Measurements from ENCODE around the gene TLK2.

Gene TLK2

DNA sequence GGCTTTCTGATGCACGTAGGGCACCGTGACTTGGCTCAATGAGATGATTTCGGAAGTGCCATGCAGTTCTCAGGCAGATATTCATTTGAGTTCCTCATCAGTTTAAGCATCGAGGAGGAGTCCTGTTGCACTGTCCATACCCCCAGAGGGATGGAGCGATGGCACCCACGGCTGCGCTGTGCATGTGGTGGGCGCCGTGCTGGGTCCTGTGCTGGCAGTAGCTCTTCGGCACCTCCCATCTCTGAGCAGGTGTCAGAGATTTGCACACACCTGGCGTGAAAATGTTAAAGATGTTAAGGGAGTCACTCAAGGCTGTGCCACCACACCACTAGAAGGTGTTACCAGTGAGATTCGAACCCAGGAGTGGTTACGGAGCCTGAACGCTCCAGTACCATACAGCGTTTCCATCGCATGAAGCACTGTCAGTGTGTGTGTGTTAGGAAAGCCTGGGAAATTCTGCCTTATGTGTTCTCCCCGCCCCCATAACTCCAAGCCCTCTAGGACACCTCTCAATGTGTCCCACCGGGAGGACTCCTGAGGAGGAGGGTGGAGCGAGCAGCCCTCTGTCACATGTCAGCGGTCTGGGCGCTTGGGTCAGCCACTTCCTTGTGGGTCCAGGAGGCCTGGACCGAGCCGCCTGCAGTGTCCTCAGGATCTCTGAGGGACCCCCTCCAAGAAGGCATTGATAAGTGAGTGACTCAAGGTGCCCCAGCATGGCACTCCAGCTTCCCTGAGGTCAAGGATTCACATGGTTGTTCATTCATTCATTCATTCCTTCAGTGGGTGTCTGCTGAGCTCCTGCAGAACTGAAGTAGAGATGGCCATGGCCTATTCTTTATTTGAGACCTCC is 152.7 kb downstream of the TLK2 start:
- no peaks in the 10 kb centered on the region for H3K9me3 Mint-ChIP-seq
- DNase-seq (ENCODE audit: low spot score in 2 of 2) (no peak), ATAC-seq (no peak)
- H3K4me3 Mint-ChIP-seq: no peak overlapping the region
- peaks cover 6% of the 10 kb centered on the region for H3K36me3 Mint-ChIP-seq
- no peak overlapping the region for H3K27ac Mint-ChIP-seq
- peaks cover 20% of the 10 kb centered on the region for H3K4me1 Mint-ChIP-seq

DNA sequence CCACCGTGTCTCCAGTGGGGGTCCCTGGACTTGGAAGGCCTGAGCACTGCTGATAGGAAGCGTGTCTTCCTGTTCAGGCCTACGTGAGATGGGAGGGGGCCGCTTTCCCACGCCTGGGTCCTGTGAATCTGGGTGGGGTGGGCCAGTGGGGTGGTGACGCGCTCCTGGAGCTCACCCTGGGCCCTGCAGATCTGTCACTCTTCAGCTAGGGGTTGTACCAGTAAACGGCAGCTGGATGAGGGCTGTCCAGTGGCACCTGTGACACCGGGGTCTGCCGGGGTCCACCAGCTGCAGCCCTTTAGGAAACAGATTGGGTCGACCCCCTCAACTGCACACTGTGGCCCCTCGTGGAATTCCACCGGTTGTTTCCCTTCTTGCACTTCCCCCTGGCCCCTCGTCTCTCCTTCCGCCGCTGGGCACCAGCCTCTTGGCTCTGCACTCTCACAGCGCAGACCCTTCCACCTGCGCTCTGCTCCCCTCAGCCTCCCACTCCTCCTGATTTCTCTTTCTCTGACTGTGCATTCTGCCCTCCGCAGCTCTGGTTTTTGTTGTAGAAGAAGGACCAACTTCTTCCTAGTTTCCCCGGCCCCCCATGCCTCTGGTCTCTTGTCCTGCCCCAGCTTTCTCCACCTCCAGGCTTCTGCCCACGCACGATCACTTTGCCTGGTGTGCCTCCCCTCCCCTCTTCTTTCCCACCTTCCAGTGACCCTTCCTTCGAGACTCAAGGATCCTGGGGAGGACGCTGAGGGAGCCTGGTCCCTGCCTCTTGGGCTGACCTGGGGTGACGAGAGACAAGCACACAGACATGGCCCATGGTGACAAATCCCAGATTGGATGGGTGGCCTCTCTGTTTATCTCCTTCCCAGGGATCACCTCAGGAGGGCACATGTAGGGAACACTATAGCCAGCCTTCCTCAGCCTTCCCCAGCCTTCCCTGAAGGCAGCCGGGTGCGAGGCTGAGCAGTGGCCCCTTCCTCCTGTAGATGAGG is 153.6 kb downstream of the TLK2 start:
- ATAC-seq (no peak), DNase-seq (ENCODE audit: low spot score in 2 of 2) (no peak)
- peaks cover 20% of the 10 kb centered on the region for H3K4me1 Mint-ChIP-seq
- no peak overlapping the region for H3K4me3 Mint-ChIP-seq
- peaks cover 6% of the 10 kb centered on the region for H3K36me3 Mint-ChIP-seq
- H3K27ac Mint-ChIP-seq: no peak overlapping the region
- no peaks in the 10 kb centered on the region for H3K9me3 Mint-ChIP-seq

DNA sequence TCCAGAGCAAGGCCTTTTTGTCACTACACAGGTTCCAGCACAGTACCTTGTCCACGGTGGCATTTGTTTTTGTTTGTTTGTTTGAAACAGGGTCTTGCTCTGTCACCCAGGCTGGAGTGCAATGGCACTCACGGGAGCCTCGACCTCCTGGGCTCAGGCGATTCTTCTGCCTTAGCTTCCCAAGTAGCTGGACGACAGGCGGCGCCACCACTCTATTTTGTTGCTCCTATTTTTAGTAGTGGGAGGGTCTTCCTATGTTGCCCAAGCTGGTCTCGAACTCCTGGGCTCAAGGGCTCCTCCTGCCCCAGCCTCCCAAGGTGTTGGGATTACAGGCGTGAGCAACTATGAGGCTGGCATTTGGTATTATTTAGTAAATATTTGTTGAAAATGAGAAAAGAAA is 159.2 kb downstream of the TLK2 start:
- no peak overlapping the region for H3K4me3 Mint-ChIP-seq
- no peaks in the 10 kb centered on the region for H3K9me3 Mint-ChIP-seq
- DNase-seq (ENCODE audit: low spot score in 2 of 2) (no peak), ATAC-seq (no peak)
- H3K4me1 Mint-ChIP-seq: peaks cover under 1% of the 10 kb centered on the region
- H3K36me3 Mint-ChIP-seq: no peaks in the 10 kb centered on the region
- no peak overlapping the region for H3K27ac Mint-ChIP-seq

DNA sequence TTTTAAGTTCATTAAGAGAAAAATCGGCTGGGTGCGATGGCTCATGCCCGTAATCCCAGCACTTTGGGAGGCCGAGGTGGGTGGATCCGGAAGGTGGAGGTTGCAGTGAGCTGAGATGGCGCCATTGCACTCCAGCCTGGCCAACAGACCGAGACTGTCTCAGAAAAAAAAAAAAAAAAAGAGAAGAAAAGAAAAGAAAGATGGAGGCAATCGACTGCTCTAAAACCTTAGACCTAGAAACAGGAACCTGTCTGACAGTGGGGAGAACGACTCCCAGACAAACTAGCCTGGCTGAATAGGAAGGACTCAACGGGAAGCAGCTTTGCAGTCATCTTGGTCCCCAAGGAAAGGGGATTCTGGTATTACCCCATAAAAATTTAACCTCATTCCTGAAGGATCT is 162.5 kb downstream of the TLK2 start:
- Mint-ChIP-seq H3K9me3 (no peaks in the 10 kb centered on the region), H3K4me1 (peaks cover 8% of the 10 kb centered on the region), H3K27ac (no peak overlapping the region), H3K4me3 (no peak overlapping the region), H3K36me3 (no peaks in the 10 kb centered on the region)
- no peak for ATAC-seq
- no peak for DNase-seq (ENCODE audit: low spot score in 2 of 2)

DNA sequence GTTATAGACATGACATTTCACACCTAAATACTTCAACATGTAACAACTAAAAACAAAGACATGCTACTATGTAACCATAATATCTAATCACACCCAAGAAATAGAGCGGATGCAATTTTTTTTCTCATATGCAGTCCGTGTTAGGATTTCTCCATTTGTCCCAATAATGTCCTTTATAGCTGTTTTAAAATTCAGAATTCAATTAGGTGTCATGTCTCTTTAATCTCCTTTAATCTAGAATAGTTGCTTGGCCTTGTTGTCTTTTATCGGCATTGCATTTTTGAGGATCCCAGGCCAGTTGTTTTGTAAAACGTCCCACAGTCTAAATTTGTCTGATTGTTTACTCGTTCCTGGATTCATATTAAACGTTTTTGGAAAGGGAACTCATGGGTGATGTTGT is 163.3 kb downstream of the TLK2 start:
- no peaks in the 10 kb centered on the region for H3K36me3 Mint-ChIP-seq
- ATAC-seq: no peak

DNA sequence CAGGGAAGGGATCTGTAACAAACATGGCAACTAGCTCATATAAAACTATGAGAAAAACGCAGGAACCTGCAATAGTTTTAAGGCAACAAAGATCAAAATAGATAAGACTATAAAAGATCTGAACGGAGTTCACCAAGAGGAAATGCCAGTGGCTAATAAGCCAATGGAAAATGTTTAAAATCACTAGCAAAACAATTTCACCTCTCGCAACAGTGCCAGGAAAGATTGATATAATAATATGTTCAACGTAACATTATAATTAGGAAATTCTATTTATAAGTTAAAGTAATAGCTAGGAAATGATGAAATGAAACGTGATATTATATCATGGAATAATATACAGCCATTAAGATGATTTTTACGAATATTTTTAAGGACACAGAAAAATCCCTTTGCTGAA is 164.9 kb downstream of the TLK2 start:
- H3K9me3 Mint-ChIP-seq: no peaks in the 10 kb centered on the region
- H3K4me3 Mint-ChIP-seq: no peak overlapping the region
- peaks cover 8% of the 10 kb centered on the region for H3K4me1 Mint-ChIP-seq
- ATAC-seq (no peak), DNase-seq (ENCODE audit: low spot score in 2 of 2) (no peak)
- no peak overlapping the region for H3K27ac Mint-ChIP-seq
- no peaks in the 10 kb centered on the region for H3K36me3 Mint-ChIP-seq

More for the DNA sequence above, 163.3 kb downstream of the TLK2 start:
- Mint-ChIP-seq H3K9me3 (no peaks in the 10 kb centered on the region), H3K27ac (no peak overlapping the region), H3K4me3 (no peak overlapping the region), H3K4me1 (peaks cover 8% of the 10 kb centered on the region)
- no peak for DNase-seq (ENCODE audit: low spot score in 2 of 2)

DNA sequence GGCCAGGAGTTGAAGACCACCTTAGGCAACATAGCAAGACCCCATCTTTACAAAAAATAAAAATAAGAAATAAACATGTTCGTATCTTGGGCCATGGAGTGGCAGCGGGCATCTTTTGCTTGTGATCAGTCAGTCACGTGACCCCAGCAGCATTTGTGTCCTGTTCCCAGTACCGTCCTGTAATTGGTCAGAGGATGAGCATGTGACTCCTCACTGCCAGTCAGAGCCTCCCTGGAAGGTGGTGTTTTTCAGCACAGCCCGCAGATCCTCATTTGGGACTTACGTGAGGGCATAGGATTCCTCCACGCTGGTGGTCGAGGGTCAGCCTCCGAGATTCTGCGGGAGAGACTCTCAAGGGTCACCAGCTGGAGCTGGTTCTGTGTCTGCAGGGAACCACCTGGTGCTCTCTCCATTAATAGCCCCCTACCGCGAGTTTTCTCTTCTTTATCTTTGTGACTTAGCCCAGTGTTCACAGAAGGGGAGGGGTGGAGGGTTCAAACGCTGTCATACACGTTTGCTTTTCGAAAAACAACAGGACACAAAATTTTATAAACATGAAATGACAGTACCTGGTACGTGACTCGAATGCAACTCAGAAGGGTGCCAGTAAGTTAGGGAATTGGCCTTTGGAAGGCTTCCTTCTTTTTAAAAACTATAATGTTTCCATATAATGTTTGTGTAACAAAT is 166.0 kb downstream of the TLK2 start:
- DNase-seq (ENCODE audit: low spot score in 2 of 2) (no peak), ATAC-seq (no peak)
- Mint-ChIP-seq H3K27ac (no peak overlapping the region), H3K4me1 (peaks cover 8% of the 10 kb centered on the region), H3K4me3 (no peak overlapping the region), H3K9me3 (no peaks in the 10 kb centered on the region), H3K36me3 (no peaks in the 10 kb centered on the region)

DNA sequence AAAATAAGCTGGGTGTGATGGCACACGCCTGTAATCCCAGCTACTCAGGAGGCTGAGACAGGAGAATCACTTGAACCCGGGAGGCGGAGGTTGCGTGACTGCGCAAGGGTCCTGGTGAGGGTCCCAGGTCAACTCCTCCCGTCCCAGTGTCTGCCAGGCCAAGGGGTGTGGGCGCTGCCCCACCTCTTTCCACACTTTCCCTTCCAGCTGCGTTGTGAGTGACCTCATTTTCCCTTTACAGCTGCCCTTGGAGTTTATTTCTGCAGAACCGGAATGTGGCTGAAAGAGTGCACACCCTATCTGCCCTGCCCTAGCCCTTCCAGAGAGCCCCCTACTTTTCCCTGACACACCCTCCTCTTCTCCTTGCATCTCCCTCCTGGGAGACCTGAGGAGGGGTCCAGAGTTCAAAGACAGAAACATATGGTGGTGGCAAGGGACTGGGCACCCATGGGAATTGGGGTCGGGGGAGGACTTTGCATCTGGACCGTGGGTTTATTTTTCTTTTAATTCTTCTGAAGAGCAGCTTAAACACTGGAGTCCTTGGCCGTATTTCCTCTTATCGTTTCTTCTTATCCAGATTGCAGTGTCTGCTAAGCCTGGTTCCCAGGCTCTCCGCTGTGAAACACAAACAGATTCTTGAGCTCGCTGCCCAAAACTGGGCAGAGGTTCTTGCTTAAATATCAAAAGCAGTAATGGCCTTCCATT is 169.8 kb downstream of the TLK2 start:
- ATAC-seq: no peak

DNA sequence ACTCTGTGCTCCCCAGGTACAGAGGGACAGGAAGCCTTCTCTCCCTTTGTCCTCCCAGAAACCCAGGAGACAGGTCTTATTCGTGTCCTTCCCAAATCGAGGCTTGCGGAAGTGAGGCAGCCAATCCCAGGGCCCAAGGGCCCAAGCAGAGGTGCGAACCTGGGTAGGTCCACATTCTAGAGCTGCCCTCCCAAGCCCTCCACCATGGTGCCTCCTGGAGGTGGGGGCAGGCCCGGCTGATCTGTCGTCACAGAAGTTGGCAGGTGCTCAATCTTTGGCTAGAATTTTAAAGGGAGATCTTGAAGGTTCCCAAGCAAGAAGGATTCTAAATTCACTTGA is 170.3 kb downstream of the TLK2 start:
- H3K27ac Mint-ChIP-seq: no peak overlapping the region

More for the DNA sequence above, 169.8 kb downstream of the TLK2 start:
- H3K4me1 Mint-ChIP-seq: peaks cover 19% of the 10 kb centered on the region
- H3K27ac Mint-ChIP-seq: no peak overlapping the region
- peaks cover 3% of the 10 kb centered on the region for H3K36me3 Mint-ChIP-seq
- H3K4me3 Mint-ChIP-seq: no peak overlapping the region
- DNase-seq (ENCODE audit: low spot score in 2 of 2): no peak
- no peaks in the 10 kb centered on the region for H3K9me3 Mint-ChIP-seq

DNA sequence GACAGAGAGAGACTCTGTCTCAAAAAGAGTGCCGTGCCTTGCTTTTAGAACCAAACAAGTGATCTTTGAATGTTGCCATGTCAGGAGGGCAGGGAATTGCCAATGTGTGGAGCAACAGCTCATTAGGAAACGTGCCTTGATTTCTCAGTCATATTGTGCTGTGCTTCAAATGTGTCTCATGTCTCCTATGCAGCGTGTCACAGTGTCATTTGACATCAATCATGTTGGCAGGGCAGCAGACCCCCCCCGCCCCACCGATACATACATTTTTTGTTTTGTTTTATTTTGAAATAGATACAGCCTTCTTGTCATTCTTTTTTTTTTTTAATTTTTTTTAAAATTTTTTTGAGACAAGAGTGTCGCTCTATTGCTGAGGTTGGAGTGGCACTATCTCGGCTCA is 170.9 kb downstream of the TLK2 start:
- H3K36me3 Mint-ChIP-seq: peaks cover 6% of the 10 kb centered on the region
- no peak for ATAC-seq
- no peak overlapping the region for H3K27ac Mint-ChIP-seq
- DNase-seq (ENCODE audit: low spot score in 2 of 2): no peak
- no peak overlapping the region for H3K4me3 Mint-ChIP-seq
- H3K4me1 Mint-ChIP-seq: peaks cover 27% of the 10 kb centered on the region
- H3K9me3 Mint-ChIP-seq: no peaks in the 10 kb centered on the region

More for the DNA sequence above, 170.3 kb downstream of the TLK2 start:
- no peaks in the 10 kb centered on the region for H3K9me3 Mint-ChIP-seq
- peaks cover 21% of the 10 kb centered on the region for H3K4me1 Mint-ChIP-seq
- peaks cover 6% of the 10 kb centered on the region for H3K36me3 Mint-ChIP-seq
- no peak for DNase-seq (ENCODE audit: low spot score in 2 of 2)
- no peak for ATAC-seq
- H3K4me3 Mint-ChIP-seq: no peak overlapping the region

DNA sequence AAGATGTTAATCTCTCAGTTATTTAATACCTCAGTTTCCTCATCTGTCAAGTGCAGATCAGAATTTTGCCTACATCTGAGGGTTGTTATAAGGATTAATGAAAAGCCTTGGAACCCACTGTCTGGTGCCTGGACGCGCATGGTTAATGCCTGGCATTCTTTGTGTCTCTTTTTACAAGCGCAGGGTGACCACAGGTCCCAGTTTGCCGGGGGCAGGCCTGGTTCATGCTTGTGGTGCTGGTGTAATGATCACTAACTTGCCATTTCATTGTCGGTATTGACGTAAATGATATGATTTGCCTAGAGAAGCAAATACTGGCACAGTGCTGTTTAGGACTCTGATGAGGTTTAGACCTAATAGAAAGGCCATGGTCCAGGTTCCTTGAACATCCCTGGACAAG is 172.0 kb downstream of the TLK2 start:
- no peaks in the 10 kb centered on the region for H3K9me3 Mint-ChIP-seq
- no peak overlapping the region for H3K27ac Mint-ChIP-seq
- H3K4me1 Mint-ChIP-seq: peaks cover 28% of the 10 kb centered on the region
- H3K36me3 Mint-ChIP-seq: peaks cover 6% of the 10 kb centered on the region
- DNase-seq (ENCODE audit: low spot score in 2 of 2): no peak
- no peak for ATAC-seq
- no peak overlapping the region for H3K4me3 Mint-ChIP-seq

DNA sequence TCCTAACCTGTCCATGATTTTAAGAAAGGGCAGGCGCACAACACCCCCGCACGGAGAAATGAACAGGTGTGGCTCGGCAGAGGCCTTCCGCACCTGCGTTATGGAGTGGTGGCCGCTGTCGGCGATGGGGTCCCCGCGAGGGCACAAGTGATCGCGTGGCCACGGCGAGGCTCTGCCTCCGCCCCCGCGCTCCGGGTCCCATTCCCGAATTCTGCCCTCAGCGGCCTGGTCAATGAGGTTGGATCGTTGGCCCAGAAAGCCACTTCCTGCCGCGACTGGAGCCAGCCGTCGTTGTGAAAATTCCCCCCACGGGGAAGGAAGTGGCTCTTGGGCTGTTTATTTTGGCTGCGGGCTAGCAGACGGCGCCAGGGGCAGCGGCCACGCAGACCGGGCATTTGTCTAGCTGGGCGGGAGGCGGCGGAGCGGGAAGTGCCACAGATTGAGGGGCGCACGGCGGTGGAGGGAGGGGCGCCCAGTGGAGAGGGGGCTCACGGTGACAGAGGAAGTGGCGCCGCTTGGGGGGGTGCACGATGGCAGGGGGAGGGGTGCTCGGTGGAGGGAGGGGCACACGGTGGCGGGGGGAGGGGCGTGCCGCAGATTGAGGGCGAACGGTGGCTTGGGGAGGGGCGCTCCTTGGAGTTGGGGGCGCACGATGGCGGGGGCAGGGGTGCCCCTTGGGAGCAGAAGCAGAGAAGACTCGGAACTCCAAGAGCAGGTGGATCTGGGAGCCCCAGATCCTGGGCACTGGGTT is 173.8 kb downstream of the TLK2 start:
- Mint-ChIP-seq H3K27ac (peak overlapping the region; percentile 80), H3K9me3 (no peaks in the 10 kb centered on the region), H3K36me3 (peaks cover 6% of the 10 kb centered on the region), H3K4me1 (peaks cover 28% of the 10 kb centered on the region), H3K4me3 (peak overlapping the region; percentile 83)
- no peak for ATAC-seq
- peak; percentile 17 to 61 for DNase-seq (ENCODE audit: low spot score in 2 of 2)

DNA sequence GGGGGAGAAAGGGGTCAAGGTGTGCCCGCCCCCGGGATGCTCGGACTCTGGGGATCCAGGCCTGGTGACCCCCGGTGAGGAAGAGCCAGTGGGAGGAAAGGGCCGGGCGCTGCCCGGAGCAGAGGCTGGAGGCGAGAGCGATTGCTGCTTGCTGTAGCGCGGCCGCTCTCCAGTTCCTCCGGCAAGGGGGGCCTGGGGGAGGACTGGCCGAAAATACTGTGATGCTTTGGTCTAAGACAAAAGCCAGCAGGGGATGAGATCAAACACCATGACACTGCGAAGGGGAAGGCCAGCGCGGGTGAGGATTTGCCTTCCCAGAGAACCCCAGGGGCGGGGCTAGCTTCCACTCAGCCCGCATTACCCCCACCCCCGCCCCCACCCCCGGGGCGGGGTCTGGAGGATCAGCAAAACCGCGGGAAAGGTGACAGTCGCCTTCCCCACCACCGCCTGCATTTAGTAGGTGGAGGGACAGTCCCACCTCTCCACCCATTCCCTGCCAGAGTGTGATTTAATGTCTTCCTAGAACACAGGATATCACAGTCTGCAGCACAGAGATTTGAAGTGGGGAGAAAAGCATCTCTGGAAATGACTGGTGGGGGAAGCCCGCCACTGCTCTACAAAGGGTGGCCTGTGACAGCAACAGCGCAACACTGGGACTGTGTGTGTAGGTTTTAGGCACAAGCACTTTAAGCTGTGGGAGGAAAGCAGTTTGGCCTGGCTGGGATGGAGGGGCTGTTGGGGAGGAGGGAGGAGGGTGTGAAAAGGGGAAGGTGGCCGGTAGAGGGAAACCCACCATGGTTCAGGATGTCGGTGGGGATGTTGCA is 174.6 kb downstream of the TLK2 start:
- DNase-seq (ENCODE audit: low spot score in 2 of 2): peak; percentile 76 to 92
- peak overlapping the region; percentile 83 for H3K4me3 Mint-ChIP-seq
- H3K27ac Mint-ChIP-seq: peak overlapping the region; percentile 80
- ATAC-seq: peak; percentile 97
- peaks cover 28% of the 10 kb centered on the region for H3K4me1 Mint-ChIP-seq
- no peaks in the 10 kb centered on the region for H3K9me3 Mint-ChIP-seq
- H3K36me3 Mint-ChIP-seq: peaks cover 6% of the 10 kb centered on the region
